GM19240 (cell line): ENCODE measurements around the gene PHKG2.

Source experiments
- DNase-seq: peaks from one replicate; pipeline ENCODE4 v3.0.0; 2011; ENCODE audit warnings: low spot score; ENCODE audit not compliant: insufficient read length

The PHKG2 gene

GRCh38 chr16:30728321-30728720, 19.9 kb upstream of the PHKG2 start:
- DNase-seq, result no peak

- DNase-seq, result no peak
Measured at GRCh38 chr16:30728899-30729672, 19.1 kb upstream of the PHKG2 start.

DNA sequence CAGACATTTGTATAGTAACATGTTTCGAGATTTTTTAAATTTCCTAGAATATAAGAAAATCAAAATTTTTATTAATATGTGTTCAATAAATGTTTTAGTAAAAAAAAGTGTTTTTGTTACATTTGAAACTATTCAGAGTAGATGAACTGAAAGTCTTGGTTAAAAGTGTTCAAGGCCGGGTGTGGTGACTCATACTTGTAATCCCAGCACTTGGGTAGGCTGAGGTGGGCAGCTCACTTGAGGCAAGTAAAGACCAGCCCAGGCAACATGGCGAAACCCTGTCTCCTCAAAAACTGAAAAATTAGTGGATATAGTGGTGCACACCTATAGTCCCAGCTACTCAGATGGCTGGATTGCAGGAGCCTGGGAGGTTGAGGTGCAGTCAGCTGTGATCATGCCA, 16.8 kb upstream of the PHKG2 start:
- DNase-seq, result no peak

DNA sequence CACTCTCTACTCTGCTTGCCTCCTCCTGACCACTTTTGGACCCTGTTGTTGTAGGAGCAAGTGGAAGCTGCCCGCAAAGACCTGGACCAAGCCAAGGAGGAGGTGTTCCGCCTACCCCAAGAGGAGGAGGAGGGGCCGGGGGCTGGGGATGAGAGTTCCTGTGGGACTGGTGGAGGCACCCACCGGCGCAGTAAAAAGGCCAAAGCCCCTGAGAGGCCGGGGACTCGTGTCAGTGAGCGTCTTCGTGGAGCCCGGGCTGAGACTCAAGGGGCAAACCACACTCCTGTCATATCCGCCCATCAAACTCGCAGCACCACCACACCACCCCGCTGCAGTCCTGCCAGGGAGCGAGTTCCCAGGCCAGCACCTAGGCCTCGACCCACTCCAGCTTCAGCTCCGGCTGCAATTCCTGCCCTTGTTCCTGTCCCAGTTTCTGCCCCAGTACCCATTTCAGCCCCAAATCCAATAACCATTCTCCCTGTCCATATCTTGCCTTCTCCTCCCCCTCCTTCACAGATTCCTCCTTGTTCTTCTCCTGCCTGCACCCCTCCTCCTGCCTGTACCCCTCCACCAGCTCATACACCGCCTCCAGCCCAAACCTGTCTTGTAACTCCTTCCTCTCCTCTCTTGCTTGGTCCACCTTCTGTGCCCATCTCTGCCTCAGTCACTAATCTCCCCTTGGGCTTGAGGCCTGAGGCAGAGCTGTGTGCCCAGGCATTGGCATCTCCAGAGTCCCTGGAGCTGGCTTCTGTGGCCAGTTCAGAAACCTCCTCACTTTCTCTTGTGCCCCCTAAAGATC, 11.0 kb upstream of the PHKG2 start:
- DNase-seq, result no peak

- DNase-seq, result no peak
Measured at GRCh38 chr16:30737794-30738648, 10.2 kb upstream of the PHKG2 start.

DNA sequence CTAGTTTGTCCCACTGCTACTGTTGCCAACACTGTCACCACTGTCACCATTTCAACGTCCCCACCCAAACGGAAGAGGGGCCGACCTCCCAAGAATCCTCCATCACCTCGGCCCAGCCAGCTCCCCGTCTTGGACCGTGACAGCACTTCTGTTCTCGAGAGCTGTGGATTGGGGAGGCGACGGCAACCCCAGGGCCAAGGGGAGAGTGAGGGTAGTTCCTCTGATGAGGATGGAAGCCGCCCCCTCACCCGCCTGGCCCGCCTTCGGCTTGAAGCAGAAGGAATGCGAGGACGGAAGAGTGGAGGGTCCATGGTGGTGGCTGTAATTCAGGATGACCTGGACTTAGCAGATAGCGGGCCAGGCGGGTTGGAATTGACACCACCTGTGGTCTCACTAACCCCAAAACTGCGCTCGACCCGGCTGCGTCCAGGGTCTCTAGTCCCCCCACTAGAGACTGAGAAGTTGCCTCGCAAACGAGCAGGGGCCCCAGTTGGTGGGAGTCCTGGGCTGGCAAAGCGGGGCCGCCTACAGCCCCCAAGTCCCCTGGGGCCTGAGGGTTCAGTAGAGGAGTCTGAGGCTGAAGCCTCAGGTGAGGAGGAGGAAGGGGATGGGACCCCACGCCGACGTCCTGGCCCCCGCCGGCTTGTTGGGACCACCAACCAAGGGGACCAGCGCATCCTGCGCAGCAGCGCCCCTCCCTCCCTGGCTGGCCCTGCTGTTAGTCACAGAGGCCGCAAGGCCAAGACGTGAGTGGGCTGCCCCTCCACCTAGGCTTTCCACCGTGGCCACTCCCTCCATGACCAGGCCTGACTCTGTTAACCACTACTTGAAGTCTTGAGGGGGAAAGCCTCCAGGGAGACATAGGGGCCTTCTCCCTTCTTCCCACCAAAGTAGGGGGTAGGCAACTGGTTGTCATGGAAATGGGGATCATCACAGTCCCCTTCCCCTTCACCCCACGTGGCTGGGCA, 9.0 kb upstream of the PHKG2 start:
- no peak for DNase-seq

GRCh38 chr16:30740364-30741251, 7.6 kb upstream of the PHKG2 start:
- DNase-seq, result no peak

DNA sequence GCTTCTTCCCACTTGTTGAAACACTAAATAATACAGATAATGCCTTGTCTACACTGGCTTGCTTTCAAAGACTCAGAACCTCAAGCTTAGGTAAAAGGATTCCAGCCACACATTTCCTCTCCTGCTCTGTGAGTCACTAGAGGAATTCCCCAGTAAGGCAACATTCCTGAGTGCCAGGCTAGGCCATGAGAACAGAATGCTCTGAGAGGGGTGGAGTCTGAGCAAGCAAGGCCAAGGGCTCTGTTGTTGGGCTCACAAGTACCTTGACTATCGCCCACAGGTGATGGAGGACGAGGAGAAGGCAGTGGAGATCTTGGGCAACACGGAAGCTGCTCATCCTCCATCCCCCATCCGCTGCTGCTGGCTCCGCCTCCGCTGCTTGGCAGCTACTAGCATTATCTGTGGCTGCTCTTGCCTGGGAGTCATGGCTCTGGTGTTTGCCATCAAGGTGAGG, 6.7 kb upstream of the PHKG2 start:
- no peak for DNase-seq

DNA sequence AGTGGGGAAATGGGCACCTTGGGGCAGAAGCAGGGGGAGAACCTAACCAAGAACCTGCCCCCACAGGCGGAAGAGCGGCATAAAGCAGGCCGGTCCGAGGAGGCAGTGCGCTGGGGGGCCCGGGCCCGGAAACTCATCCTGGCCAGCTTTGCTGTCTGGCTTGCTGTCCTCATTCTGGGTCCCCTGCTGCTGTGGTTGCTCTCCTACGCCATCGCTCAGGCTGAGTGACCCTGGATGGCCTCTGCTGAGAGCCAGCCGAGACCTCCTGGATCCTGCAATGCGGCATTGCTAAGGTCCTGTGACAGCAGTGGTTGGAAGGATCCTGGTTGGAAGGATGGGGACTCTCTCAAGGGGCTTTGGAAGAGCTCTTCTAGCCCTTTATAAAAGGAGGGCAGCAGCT, 4.5 kb upstream of the PHKG2 start:
- DNase-seq, result no peak

DNA sequence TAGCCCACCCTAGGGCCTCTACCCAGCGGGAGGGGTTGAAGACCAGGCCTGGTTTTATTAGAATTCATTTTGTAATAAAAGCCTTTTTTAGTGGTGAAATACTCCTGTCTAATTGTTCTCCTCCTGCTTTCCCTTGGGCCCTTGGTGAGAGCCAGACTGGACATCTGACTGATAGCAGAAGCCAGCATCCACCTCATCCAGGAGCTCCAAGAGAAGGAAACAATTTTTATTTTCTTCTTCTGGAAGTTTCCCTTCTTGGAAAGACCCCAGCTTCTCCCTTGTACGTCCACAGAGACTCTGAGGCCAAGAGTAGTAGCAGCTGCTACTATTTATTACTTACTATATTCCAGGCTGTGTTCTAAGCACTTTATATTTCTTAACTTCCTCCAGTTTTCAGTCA, 4.0 kb upstream of the PHKG2 start:
- no peak for DNase-seq

- no peak for DNase-seq
Measured at GRCh38 chr16:30745082-30745481, 3.1 kb upstream of the PHKG2 start.

DNA sequence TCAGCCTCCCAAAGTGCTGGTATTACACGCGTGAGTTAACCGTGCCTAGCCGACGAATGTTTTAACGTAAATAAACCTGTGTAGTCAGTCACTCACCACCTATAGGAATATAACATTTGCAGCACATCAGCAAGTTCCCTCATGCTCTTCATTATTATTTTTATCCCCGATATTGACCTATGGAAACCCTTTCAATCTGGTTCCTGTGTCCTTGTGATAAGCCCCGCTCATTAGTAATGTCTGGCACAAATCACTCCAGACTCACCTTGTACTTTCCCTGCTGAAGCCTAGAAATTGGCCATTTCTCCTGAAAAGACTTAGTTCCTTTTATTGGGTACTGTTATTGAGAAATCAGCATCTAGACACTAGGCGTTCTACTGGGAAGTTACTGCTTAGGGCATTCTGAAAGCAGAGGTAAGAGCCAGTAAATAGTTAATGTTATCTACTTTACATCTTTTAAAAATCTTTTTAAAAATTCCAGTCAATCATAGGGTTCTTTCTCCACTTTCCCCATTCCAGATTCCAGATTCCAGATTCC, 1.5 kb upstream of the PHKG2 start:
- DNase-seq, result no peak

GRCh38 chr16:30747331-30747730, 894 bp upstream of the PHKG2 start:
- DNase-seq, result no peak

DNA sequence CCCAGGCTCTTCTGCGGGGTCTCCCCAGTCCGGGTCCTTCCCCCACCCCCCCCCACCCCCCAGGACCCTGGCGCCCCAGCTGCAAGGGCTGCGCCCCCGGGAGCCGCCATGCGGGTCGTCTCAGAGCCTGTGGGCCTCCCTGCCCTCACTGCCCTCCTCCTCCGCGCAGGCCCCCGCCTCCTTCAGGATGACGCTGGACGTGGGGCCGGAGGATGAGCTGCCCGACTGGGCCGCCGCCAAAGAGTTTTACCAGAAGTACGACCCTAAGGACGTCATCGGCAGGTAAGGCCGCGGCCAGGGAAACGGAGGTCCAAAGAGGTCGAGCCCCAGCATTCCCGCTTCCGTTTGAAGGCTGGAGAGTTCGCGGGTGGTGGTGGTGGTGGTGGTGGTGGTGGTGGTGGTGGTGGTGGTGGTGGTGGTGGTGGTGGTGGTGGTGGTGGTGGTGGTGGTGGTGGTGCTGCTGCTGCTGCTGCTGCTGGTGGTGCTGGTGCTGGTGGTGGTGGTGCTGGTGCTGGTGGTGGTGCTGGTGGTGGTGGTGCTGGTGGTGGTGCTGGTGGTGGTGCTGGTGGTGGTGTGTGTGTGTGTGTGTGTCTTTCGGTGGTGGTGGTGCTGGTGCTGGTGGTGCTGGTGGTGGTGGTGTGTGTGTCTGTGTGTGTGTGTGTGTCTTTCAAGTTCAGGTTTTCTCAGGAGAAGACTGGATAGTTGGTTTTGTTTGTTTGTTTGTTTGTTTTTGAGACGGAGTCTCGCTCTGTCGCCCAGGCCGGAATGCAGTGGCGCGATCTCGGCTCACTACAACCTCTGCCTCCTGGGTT, 615 bp downstream of the PHKG2 start:
- DNase-seq, result peak; percentile 37

DNA sequence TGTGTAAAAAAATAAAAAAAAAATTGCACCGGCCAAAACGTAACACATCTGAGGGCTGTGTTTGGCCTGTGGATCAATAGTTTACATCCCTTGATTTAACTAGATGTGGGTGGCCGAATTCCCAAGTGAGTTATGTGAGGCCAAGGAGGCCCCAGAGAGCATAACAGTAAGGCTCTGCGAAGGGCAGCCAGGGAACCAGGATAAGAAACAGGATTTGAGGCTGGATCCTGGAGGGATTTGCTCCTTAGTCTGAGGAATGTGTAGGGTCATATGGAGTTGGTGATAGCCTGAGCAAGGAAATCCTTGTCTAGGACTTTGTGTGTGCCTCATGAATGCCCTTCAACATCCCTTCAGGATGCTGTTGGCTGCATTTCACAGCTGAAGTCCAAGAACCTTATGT, 2.0 kb downstream of the PHKG2 start:
- no peak for DNase-seq

GRCh38 chr16:30750876-30751465, 2.7 kb downstream of the PHKG2 start:
- DNase-seq, result no peak

GRCh38 chr16:30753596-30753995, 5.4 kb downstream of the PHKG2 start:
- DNase-seq, result no peak
